ENCODE results near the gene KIF11. TPM values are rescaled to one million over a fixed set of nuclear protein-coding genes. Genes with fewer than 3 reads are reported as not detected.
A peak's percentile ranks its signal among the peaks of the same experiment; 100 is the strongest.

Gene KIF11
- polyA plus RNA-seq, 3 donors: 0.07 to 0.55 (median 0.40) TPM

GRCh38 chr10:92697663-92698511, 105.0 kb downstream of the KIF11 start:
- peaks cover 27 to 32% of the 10 kb centered on the region in 2 donors for H3K36me3 Mint-ChIP-seq
- no CpG with 5 or more reads among the region's 7 CpGs for WGBS (ENCODE audit: insufficient coverage)
- H3K9me3 ChIP-seq (replicated peaks in 1 of 2; ENCODE audit: control insufficient read depth in 1 of 2, insufficient read depth in 1 of 2, low read length in 2 of 2): no peaks in the 10 kb centered on the region
- no peak overlapping the region for H3K9ac ChIP-seq (ENCODE audit: insufficient read depth, low read length, poor library complexity, severe bottlenecking)
- peaks cover 0 to 8% (median 0%) of the 10 kb centered on the region in 3 donors for H3K27me3 Mint-ChIP-seq (ENCODE audit: low read depth in 3 of 3)
- H4K20me1 ChIP-seq (ENCODE audit: insufficient read depth, low read length): peaks cover 42% of the 10 kb centered on the region
- peaks cover 28 to 29% of the 10 kb centered on the region in 2 donors for H3K36me3 ChIP-seq (replicated peaks in 1 of 2; ENCODE audit: control insufficient read depth in 1 of 2, insufficient read depth in 2 of 2, low read length in 2 of 2)
- peaks cover 29 to 63% of the 10 kb centered on the region in 2 donors for H3K4me1 ChIP-seq (ENCODE audit: control insufficient read depth in 1 of 2, insufficient read depth in 2 of 2, low read length in 2 of 2)
- no peaks in the 10 kb centered on the region for H3K27me3 ChIP-seq (ENCODE audit: control insufficient read depth in 2 of 2, insufficient read depth in 2 of 2, low read length in 2 of 2)
- H3K79me2 ChIP-seq (ENCODE audit: insufficient read depth, low read length): peaks cover 20% of the 10 kb centered on the region
- peaks cover 77% of the 10 kb centered on the region for H3K4me1 Mint-ChIP-seq
- intact Hi-C loops (cut with micrococcal nuclease): loop anchor here in 1 of 2 donors (10.0 kb wide), 1 partner anchor 57 kb away; no protein-coding TSS in a partner anchor
- peak overlapping the region in 2 of 7 donors; percentile 13 to 47 for H3K27ac Mint-ChIP-seq
- peak overlapping the region in 1 of 2 donors; percentile 72 for H3K4me3 Mint-ChIP-seq
- no peak overlapping the region for H3K4me2 ChIP-seq (replicated peaks; ENCODE audit: extremely low read depth, low read length, poor library complexity, severe bottlenecking)
- no peak overlapping the region for H3K27ac ChIP-seq (ENCODE audit: low read depth in 1 of 2, low read length in 2 of 2)
- H3K9me3 Mint-ChIP-seq: no peaks in the 10 kb centered on the region
- no peak for TF ChIP-seq CTCF (IDR thresholded peaks at IDR 0.05)
- DNase-seq: no peak
- H2AFZ ChIP-seq (ENCODE audit: insufficient read depth, low read depth, low read length, poor library complexity, severe bottlenecking): no peak overlapping the region
- no peak overlapping the region for H3K4me3 ChIP-seq (replicated peaks in 1 of 3; ENCODE audit: low read depth in 2 of 3, low read length in 3 of 3)

GRCh38 chr10:92699193-92699517, 106.2 kb downstream of the KIF11 start:
- H3K9ac ChIP-seq (ENCODE audit: insufficient read depth, low read length, poor library complexity, severe bottlenecking): peak overlapping the region; percentile 45
- TF ChIP-seq CTCF (IDR thresholded peaks at IDR 0.05): no peak

More at GRCh38 chr10:92699193-92699517, 106.2 kb downstream of the KIF11 start:
- intact Hi-C loops (cut with micrococcal nuclease): loop anchor here in 1 of 2 donors (10.0 kb wide), 1 partner anchor 56 kb away; no protein-coding TSS in a partner anchor
- Histone ChIP-seq H3K27ac (ENCODE audit: low read depth in 1 of 2, low read length in 2 of 2) (no peak overlapping the region), H3K9me3 (replicated peaks in 1 of 2; ENCODE audit: control insufficient read depth in 1 of 2, insufficient read depth in 1 of 2, low read length in 2 of 2) (no peaks in the 10 kb centered on the region), H3K4me2 (replicated peaks; ENCODE audit: extremely low read depth, low read length, poor library complexity, severe bottlenecking) (peak overlapping the region; percentile 79), H2AFZ (ENCODE audit: insufficient read depth, low read depth, low read length, poor library complexity, severe bottlenecking) (peak overlapping the region; percentile 85), H3K27me3 (ENCODE audit: control insufficient read depth in 2 of 2, insufficient read depth in 2 of 2, low read length in 2 of 2) (no peaks in the 10 kb centered on the region), H3K36me3 (replicated peaks in 1 of 2; ENCODE audit: control insufficient read depth in 1 of 2, insufficient read depth in 2 of 2, low read length in 2 of 2) (peaks cover 17% of the 10 kb centered on the region in 2 donors), H3K79me2 (ENCODE audit: insufficient read depth, low read length) (peaks cover 7% of the 10 kb centered on the region), H4K20me1 (ENCODE audit: insufficient read depth, low read length) (peaks cover 31% of the 10 kb centered on the region), H3K4me1 (ENCODE audit: control insufficient read depth in 1 of 2, insufficient read depth in 2 of 2, low read length in 2 of 2) (peaks cover 30 to 52% of the 10 kb centered on the region in 2 donors), H3K4me3 (replicated peaks in 1 of 3; ENCODE audit: low read depth in 2 of 3, low read length in 3 of 3) (peak overlapping the region; percentile 32 to 76 (median 38))
- Mint-ChIP-seq H3K36me3 (peaks cover 21 to 22% of the 10 kb centered on the region in 2 donors), H3K27me3 (ENCODE audit: low read depth in 3 of 3) (peaks cover 2 to 15% (median 6%) of the 10 kb centered on the region in 3 donors), H3K4me3 (peak overlapping the region; percentile 91 to 94), H3K9me3 (no peaks in the 10 kb centered on the region), H3K27ac (peak overlapping the region in 1 of 7 donors; percentile 5), H3K4me1 (peaks cover 70% of the 10 kb centered on the region)
- WGBS (ENCODE audit: insufficient coverage): 0% methylated on average over 3 of the region's 3 CpGs
- no peak for DNase-seq
